Testis (tissue), 3 donors: Measurements from ENCODE around the gene TMEM273. TPM values are rescaled to one million over a fixed set of nuclear protein-coding genes. Genes with fewer than 3 reads are reported as not detected.

ENCODE experiments used
- DNase-seq: peaks from one replicate; pipeline ENCODE4 v3.0.0-alpha.2; 2019
- H3K27ac ChIP-seq, 2 donors: fragments of 200-600 bp; sonication (generic); one replicate each; pipeline ENCODE4 v1.5.1; 2019
- H3K27me3 ChIP-seq: fragments of 200-600 bp; sonication (generic); one replicate; pipeline ENCODE4 v1.5.1; 2019
- H3K36me3 ChIP-seq: fragments of 200-600 bp; sonication (generic); one replicate; pipeline ENCODE4 v1.5.1; 2017; ENCODE audit warnings: low read depth; ENCODE audit errors: missing control alignments
- H3K4me1 ChIP-seq: fragments of 200-600 bp; sonication (generic); one replicate; pipeline ENCODE4 v1.5.1; 2019
- H3K4me3 ChIP-seq, 2 donors: fragments of 200-600 bp; sonication (generic); one replicate each; pipeline ENCODE4 v1.5.1; 2017 to 2019
- H3K9me3 ChIP-seq: fragments of 200-600 bp; sonication (generic); one replicate; pipeline ENCODE4 v1.5.1; 2017
- POLR2A ChIP-seq: fragments of 450-650 bp; IDR thresholded peaks from one replicate; pipeline ENCODE4 v1.6.1; 2017; ENCODE audit warnings: antibody characterized with exemption, mild to moderate bottlenecking, moderate library complexity
- WGBS, 2 donors: methylation state at CpG; one replicate each; pipeline ENCODE4 v1.1.5; 2018; 5-methylcytosine and 5-hydroxymethylcytosine counted together
- intact Hi-C: fragments of 100-400 bp; cut with DNase I; formaldehyde crosslinking; loops from one replicate; pipeline ENCODE4 v1.15.1; 2023; ENCODE audit warnings: low total_unique reads
- polyA plus RNA-seq: library from polyadenylated mRNA; stranded (reverse); fragments of 350-450 nt; fragmentation: Illumina TruSeq; extraction: RNeasy Lipid Tissue Mini Kit (QIAGEN cat#74804); gene quantifications from one replicate; pipeline ENCODE4 v1.2.3, GENCODE V29; 2014; ENCODE audit warnings: low read depth, low replicate concordance; ENCODE audit not compliant: insufficient read depth
- total RNA-seq, 2 donors: library from RNA; depleted of rRNA; stranded (reverse); fragments of >200 nt; gene quantifications; one replicate each; pipeline ENCODE4 v1.2.3, GENCODE V29; 2016
- TF ChIP-seq, protein P1 (sequence below), 3 experiments: fragments of 450-650 bp in 2 of 3; fragments of 200-600 bp in 1 of 3; sonication (generic) in 1 of 3; IDR thresholded peaks; one replicate each; pipeline ENCODE4 v1.5.1; 2016 to 2019; ENCODE audit warnings: antibody characterized with exemption in 3 of 3, mild to moderate bottlenecking in 2 of 3, moderate library complexity in 1 of 3

The TMEM273 gene
- total and polyA plus RNA-seq, 3 donors from 2014 or later, result 4.5 to 8.2 (median 5.3) TPM

DNA sequence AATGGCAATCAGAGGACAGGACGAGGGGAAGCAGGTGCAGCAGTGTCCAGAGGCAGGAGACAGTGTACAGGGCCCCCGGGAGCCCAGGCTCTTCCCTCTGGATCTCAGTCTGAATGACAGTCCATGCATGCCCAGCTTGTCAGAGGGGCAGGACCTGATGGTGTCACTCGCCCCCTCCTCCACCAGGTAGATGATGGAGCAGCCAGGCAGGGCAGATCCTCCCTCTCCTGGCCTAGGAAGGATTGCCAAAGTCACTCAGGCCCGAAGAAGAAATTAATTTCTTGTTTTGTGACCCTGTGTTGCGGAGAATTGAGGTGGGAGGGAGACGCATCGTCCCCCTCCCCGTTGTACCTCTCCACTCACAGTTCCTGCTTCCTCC lies 76.9 kb downstream of the TMEM273 start:
- intact Hi-C loops, result no loop called here
- H3K9me3 ChIP-seq, result no peaks in the 10 kb centered on the region
- 61 to 77% methylated on average over 7 to 8 of the region's 8 CpGs for WGBS, 2 donors
- peaks cover 34% of the 10 kb centered on the region for H3K4me1 ChIP-seq
- H3K36me3 ChIP-seq, result no peaks in the 10 kb centered on the region
- H3K4me3 ChIP-seq, result no peak overlapping the region
- no peaks in the 10 kb centered on the region for H3K27me3 ChIP-seq
- no peak for DNase-seq
- H3K27ac ChIP-seq, result no peak overlapping the region
- TF ChIP-seq, protein P1, sequence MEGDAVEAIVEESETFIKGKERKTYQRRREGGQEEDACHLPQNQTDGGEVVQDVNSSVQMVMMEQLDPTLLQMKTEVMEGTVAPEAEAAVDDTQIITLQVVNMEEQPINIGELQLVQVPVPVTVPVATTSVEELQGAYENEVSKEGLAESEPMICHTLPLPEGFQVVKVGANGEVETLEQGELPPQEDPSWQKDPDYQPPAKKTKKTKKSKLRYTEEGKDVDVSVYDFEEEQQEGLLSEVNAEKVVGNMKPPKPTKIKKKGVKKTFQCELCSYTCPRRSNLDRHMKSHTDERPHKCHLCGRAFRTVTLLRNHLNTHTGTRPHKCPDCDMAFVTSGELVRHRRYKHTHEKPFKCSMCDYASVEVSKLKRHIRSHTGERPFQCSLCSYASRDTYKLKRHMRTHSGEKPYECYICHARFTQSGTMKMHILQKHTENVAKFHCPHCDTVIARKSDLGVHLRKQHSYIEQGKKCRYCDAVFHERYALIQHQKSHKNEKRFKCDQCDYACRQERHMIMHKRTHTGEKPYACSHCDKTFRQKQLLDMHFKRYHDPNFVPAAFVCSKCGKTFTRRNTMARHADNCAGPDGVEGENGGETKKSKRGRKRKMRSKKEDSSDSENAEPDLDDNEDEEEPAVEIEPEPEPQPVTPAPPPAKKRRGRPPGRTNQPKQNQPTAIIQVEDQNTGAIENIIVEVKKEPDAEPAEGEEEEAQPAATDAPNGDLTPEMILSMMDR (IDR thresholded peaks at IDR 0.05), result no peak
- no peak for TF ChIP-seq POLR2A

DNA sequence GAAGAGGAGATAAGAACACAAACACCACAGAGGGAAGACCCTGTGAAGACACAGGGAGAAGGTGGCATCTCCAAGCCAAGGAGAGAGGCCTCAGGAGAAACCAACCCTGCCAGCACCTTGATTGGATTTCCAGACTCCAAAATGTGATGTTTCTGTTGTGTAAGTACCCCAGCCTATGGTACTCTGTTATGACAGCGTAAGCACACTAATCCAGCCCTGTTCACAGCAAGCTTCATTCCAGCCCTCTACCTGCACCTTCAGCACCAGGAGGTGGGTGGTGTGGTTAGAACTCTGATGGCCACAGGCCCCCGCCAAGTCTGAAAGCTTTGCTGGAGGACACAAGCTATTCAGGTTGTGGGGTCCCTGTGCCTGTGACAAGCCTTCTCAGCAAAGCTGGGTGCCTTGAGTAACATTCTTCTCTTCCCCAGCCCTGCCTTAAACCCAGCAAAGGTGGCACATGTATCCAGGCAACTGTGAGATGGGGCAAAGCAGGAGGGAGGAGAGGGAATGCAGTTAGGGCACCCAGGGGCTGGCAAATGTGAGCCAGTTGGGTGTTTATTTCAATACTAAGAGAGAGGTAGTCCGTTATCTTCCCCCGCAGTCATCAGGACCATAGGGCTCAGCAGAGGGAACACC lies 77.4 kb downstream of the TMEM273 start:
- Histone ChIP-seq H3K4me1 (peaks cover 34% of the 10 kb centered on the region), H3K27me3 (no peaks in the 10 kb centered on the region), H3K4me3 (no peak overlapping the region), H3K9me3 (no peaks in the 10 kb centered on the region), H3K27ac (no peak overlapping the region), H3K36me3 (no peaks in the 10 kb centered on the region)
- TF ChIP-seq, protein P1 (IDR thresholded peaks at IDR 0.05), result no peak
- TF ChIP-seq POLR2A, result no peak
- WGBS, 2 donors, result 89 to 98% methylated on average over 4 of the region's 4 CpGs
- DNase-seq, result no peak
- intact Hi-C loops, result no loop called here

DNA sequence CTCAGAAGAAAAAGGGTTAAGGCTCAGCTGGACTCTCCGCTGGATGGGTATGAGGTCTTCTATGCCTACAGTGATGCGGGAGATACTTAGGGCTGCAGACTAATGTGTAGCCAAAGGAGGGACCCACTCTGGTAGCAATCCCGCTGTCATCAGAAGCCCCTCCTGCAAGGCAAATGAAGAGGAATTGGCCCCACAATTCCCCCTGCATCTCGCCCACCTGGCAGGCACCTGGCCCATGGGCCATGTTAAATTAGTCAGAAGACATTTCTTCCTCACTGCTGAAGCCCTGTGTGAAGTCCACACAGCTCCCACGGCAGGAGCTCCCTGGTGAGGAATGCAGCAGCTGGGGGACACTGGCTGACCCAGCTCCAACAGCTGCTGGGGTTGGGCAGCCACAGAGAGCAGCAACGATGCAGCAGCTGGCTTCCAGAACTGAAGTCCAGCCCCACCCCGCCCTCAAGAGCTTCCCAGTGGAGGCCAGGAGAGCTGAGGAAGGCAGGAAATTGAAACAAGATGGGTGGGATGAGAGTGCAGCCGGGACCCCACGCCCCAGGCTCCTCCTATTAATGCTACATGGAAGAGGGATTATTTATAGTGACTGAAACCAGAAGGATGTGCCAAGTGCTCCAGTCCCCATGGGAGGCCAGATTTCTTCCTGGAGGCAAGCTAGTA lies 78.4 kb downstream of the TMEM273 start:
- peak; percentile 64 for DNase-seq
- no peak overlapping the region for H3K27ac ChIP-seq
- intact Hi-C loops, result no loop called here

DNA sequence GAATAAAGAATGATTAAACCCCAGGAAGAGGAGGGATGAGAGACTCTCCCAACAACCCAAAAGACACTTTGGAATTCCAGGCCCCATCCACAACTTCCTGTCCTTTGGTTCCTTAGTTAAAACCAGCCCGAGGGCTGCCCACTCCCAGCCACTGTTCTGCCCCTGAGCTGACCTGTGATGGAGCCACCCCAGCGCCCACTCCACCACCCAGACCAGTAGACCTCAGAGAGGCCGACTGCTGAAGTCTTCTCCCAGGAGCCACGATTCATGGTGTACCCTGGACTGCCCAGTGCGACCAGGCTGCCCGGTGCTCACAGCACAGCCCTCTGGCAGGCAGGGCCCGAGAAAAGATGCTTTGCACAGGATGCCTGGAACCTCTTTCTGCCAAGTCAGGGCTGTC lies 79.5 kb downstream of the TMEM273 start:
- WGBS, 2 donors, result 85 to 87% methylated on average over 7 of the region's 7 CpGs
- no peak for DNase-seq
- no peaks in the 10 kb centered on the region for H3K9me3 ChIP-seq
- intact Hi-C loops, result no loop called here
- H3K27ac ChIP-seq, result no peak overlapping the region
- H3K4me3 ChIP-seq, result no peak overlapping the region
- H3K27me3 ChIP-seq, result no peaks in the 10 kb centered on the region
- TF ChIP-seq, protein P1 (IDR thresholded peaks at IDR 0.05), result no peak
- TF ChIP-seq POLR2A, result no peak
- H3K36me3 ChIP-seq, result no peaks in the 10 kb centered on the region
- peaks cover 26% of the 10 kb centered on the region for H3K4me1 ChIP-seq

More for the DNA sequence above, 78.4 kb downstream of the TMEM273 start:
- Histone ChIP-seq H3K36me3 (no peaks in the 10 kb centered on the region), H3K4me1 (peaks cover 34% of the 10 kb centered on the region), H3K27me3 (no peaks in the 10 kb centered on the region), H3K9me3 (no peaks in the 10 kb centered on the region), H3K4me3 (no peak overlapping the region)
- TF ChIP-seq, protein P1 (IDR thresholded peaks at IDR 0.05), result no peak
- no peak for TF ChIP-seq POLR2A
- 51 to 56% methylated on average over 9 of the region's 9 CpGs for WGBS, 2 donors

DNA sequence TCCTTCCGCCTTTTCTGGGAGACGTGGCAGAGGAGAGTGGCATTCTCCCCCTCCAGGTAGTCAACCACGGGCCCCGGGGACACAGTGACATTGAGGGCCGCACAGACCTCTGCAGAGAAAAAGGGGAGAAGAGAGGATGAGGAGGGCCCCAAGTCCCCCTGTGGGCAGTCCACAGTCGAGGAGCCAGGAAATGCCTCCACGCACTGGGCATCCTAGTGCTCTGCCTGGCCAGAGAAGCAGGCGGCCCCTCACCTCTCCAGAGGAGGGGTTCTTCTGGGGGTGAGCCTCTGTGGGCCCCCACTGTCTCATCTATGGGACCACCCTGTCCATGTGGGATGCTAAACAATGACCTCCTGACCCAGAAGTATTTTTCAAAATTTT lies 80.3 kb downstream of the TMEM273 start:
- 85 to 95% methylated on average over 6 to 8 of the region's 8 CpGs for WGBS, 2 donors
- no peak overlapping the region for H3K4me3 ChIP-seq

More for the DNA sequence above, 80.3 kb downstream of the TMEM273 start:
- Histone ChIP-seq H3K27ac (no peak overlapping the region), H3K36me3 (no peaks in the 10 kb centered on the region), H3K9me3 (no peaks in the 10 kb centered on the region), H3K27me3 (no peaks in the 10 kb centered on the region), H3K4me1 (peaks cover 18% of the 10 kb centered on the region)
- TF ChIP-seq POLR2A, result no peak
- TF ChIP-seq, protein P1 (IDR thresholded peaks at IDR 0.05), result no peak
- no peak for DNase-seq
- intact Hi-C loops, result no loop called here
